Suppressor macrophage treated with lipopolysaccharide for 4 hours (primary cell): ENCODE data around the gene KRTAP10-2.

Experiments
- DNase-seq: peaks from one replicate; pipeline ENCODE4 v3.0.0-alpha.2; 2020

The KRTAP10-2 gene

DNA sequence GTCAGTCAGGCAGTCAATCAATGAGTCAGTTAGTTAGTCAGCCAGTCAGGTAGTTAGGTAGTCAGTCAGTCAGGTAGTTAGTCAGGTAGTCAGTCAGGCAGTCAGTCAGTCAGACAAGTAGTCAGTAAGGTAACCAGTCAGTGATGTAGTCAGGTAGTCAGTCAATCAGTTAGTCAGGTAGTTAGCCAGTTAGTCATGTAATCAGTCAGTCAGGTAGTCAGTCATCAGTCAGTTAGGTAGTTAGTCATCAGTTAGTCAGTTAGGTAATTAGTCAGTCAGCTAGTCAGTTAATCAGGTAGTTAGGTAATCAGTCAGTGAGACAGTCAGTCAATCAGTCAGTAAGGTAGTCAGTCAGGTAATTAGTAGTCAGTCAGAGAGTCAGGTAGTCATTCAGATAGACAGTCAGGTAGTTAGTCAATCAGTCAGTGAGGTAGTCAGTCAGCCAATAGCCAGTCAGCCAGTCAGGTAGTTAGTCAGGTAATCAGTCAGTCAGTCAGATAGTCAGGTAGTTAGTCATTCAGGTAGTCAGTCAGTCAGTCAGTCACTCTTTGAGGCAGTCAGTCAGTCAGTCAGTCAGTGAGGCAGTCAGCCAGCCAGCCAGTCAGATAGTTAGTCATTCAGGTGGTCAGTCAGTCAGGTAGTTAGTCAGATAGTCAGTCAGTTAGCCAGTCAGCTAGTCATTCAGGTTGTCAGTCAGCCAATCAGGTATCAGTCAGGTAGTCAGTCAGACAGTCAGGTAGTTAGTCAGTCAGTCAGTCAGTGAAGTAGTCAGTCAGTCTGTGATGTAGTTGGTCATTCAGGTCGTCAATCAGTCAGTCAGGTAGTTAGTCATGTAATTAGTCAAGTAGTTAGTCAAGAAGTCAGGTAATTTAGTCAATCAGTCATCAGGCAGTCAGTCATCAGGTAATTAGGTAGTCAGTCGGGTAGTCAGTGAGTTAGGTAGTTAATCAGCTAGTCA, 26.6 kb downstream of the KRTAP10-2 start:
- no peak for DNase-seq

DNA sequence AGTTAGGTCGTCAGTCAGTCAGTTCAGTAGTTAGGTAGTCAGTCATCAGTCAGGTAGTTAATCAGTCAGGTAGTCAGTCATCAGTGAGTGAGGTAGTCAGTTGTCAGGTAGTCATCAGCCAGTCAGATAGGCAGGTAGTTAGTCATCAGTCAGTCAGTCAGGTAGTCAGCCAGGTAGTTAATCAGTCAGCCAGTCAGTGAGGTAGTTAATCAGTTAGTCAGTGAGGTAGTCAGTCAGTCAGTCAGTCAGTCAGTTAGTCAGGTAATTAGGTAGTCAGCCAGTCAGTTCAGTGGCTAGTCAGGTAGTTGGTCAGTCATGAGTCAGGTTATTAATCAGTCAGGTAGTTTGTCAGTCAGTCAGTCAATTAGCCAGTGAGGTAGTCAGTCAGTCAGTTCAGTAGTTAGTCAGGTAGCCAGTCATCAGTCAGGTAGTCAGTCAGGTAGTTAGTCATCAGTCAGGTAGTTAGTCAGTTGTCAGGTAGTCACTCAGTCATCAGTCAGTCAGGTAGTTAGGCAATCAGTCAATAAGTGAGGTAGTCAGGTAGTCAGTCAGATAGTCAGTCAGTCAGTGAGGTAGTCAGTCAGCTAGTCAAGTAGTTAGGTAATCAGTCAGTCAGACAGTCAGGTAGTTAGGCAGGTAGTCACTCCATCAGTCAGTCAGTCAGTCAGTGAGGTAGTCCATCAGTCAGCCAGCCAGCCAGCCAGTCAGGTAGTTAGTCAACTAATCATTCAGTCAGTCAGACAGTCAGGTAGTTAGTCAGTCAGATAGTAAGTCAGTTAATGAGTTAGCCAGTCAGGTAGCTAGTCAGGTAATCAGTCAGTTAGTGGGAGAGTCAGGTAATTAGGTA, 27.5 kb downstream of the KRTAP10-2 start:
- no peak for DNase-seq

DNA sequence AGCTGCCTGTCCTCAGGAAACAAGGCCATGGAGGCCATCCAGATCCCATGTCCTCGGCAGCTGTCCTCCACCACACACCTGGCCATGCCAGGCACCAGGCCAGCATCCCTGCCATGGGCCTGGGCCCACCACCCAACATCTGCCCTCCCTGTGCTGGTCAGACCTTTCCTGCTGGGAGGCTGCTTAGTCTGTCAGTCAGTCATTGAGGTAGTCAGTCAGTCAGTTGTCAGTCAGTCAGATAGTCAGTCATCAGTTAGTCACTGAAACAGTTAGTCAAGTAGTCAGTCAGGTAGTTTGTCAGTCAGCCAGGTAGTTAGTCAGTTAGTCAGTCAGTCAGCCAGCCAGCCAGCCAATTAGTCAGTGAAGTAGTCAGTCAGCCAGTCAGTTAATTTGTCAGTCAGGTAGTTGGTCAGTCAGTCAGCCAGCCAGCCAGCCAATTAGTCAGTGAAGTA, 28.5 kb downstream of the KRTAP10-2 start:
- no peak for DNase-seq

DNA sequence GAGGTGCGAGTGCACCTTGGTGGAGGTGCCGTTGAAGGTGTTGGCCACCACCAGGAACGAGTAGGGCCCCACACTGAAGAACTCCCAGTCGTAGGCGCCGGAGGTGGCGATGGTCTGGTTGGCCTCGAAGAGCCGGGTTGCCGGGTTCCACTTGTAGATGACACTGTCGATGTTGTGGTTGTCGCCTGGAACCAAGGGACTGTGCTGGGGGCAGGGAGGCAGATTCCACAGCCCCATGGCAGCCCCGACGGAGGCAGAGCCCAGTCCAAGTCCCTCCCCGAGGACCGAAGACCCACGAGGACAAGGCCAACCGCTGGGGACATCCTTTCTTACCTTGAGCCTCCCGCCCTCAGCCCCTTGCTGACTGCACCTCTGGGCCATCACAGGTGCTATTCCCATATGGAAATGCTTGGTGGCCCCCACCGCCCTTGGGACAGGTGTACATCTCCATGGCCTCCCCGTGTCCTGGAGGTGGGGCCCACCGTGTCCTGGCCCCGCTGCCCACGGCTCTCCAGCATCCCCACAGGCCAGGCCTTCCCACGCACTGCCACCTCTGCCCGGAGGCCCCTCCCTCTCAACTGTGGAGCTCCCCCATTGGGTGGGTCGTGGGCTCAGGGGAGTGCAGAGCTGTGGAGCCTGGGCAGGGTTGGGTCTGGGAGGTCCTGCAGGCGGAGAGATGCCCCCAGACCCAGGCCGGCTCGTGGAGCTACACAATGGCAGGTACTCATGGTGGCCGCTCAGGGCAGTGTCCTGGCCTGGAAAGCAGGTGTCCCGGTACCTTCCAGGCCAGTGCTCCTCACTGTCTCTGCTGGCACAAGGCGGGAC, 29.2 kb downstream of the KRTAP10-2 start:
- no peak for DNase-seq

DNA sequence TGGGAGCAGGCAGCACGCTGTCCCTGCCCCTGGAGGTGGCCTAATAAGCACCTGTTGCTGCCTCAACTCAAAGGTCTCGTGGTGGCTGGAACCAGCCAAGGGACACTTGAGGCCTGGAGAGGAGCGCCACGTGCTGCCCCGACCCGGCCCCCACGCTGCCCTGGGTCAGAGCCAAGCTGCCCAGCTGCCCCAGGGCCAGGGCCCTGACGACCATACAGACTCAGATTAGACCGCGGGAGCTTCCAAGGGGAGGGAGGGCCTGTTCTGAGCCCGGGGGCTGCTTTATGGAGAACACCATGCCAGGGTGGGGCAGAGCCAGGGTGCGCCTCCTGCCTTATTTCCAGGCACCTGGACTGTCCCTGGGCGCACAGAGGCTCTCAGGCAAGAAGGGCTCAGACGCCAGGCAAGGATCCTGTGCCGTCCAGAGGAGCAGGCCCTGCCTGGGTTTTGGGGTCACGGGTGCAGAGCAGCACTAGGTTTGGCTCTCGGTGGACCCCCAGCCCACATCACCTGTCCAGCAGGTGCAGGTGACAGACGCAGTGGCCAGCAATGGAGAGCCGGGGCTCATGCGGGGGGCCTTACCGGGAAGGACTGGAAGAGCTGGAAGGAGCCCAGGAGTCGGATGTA, 29.9 kb downstream of the KRTAP10-2 start:
- DNase-seq, result no peak

DNA sequence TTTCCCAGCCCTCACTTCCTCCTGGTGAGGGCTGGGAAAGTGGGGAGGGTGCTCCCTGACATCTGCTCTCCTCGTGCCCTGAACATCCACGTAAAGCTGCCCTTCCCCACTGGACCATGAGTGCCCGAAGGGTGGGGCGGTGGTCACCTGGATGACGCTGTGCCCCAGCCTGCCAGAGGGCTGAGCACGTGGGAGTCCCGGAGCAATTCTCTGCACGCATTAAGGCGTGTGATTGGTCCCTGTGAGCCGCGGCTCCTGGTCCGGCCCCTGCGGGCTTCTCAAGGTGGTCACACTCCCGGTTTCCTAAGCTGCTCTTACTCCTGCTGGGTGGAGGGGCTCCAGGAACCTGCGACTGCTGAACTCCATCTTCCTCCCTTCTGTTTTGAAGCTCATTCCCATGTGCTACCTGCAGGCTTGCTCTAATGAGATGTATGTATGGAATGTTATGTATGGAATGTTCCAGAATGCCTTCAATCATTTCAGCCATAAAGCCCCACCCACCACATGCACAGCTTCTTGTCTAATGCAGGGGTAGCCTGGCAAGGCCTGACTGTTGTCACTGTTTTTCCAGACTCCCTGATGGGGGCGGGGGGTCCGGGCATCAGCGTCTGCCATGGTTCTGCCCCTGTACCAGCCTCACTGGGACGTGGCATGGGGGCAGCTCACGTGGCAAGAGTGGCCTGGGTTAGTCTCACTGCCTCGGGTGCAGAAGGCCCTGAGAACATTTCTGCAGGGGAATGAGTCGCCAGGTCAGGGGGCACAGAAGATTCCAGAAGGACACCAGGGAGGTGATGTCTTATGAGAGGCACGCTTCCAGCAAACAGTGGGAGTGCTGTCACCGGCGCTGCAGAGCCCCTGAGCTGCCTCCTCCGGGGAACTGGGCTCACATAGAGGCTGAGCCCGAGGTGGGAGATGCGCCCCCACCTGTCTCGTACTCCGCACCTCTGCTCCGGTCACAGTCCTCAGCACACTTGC, 30.7 kb downstream of the KRTAP10-2 start:
- DNase-seq, result no peak

DNA sequence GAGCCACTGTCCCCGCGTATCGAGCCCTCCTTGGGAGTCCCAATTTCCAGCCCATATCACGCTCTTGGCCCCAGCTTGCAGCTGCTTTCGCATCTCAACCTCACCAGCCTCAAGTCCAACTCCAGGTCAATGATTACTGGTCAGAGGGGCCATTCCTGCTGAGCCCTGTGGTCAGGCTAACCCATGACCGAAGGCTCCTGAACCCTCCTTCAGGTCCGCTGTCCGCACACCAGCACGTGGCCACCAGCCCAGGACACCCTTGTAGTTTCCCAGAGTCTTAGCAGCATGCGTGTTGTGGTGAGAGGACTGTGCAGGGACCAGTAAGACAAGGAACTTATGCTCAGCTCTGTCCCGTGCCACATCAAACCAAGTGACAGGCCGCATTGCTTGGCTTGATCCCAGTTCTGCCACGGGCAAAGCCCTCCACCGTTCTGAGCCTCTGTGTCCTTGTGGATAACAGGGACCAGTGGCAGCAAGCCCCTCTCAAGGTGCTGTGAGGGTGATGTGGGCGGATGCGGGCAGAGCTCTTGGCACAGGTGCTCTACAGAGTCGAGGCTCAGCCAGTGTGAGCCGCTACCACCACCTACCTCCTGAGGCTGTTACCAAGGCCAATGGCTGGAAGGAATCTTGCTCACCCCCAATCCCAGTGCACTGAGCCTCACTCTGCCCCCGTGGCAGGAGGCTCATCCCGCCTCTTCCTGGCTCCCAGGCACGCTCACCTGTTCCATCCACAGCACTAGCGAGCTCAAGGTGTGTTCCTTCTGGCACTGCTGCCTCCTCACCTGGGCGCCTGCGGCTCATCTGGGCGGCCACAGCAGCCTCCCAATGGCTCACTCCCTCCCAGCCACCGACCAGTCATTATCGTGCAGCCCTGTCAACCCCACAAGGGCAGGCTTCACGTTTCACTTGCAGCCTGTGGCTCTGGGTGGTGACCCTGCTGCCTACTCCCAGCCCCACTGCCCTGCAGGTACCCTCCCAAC, 31.7 kb downstream of the KRTAP10-2 start:
- no peak for DNase-seq

DNA sequence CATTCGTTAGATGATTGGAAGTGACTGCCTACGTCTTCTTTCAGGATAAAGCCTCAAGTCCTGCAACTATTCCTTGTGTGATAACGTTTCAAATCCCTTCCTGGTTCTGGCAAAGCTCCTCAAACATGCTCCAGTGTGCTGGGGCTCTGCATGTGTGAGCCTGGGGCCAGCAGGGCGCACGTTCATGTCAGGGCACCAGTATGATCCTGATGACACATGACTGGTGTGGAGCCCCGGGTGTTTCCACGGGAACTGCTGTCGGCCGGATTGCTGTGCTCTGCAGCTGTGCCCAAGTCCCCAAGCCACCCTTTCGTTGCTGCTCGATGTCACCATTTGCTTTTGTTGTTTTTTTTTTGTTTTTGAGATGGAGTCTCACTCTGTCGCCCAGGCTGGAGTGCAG, 32.6 kb downstream of the KRTAP10-2 start:
- DNase-seq, result no peak

DNA sequence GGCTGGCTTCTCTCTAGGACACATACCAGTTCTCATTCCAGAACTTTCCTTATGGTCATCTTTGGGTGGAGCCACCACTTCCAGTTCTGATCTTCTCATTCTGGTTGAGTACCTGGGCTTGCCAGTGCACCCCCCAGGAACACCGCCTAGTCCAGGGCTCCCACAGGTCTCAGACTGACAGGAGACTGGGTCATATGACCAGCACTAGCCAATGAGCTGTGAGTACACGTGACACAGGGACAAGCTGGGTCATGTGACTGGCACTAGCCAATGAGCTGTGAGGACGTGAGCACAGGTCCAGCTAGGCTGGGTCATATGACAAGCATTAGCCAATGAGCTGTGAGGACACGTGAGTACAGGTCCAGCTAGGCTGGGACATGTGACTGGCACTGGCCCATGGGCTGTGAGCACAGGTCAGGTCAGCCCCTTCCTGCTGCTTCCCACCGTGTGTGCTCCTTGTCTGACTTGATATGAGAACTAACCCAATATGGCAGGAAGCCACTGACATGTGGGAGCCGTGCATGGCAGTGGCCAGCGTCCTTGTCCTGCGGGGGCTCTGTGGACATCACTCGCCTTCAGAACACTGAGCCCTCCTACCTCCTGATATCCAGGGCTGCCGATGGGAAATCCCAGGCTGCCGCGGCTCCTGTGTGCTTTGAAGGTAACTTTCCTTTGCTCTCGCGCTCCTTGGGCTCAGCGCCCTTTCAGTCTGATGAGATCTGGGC, 34.0 kb downstream of the KRTAP10-2 start:
- DNase-seq, result no peak

DNA sequence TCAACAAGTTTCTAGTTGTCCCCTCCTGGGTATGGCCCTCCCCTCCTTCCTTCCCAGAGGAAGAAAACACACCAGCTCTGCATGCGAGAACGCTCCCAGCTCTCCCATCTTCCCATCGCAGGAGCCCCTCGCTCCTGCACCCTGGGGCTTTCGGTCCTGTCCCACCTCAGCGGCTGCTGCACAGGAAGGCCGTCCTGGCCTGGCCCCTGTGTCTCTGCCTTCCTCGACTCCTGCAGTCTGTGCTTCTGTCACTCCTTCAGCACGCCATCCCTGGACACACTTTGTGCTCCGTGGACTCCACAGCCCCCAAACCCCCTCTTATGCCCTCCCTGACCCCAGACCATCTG, 34.5 kb downstream of the KRTAP10-2 start:
- DNase-seq, result no peak

DNA sequence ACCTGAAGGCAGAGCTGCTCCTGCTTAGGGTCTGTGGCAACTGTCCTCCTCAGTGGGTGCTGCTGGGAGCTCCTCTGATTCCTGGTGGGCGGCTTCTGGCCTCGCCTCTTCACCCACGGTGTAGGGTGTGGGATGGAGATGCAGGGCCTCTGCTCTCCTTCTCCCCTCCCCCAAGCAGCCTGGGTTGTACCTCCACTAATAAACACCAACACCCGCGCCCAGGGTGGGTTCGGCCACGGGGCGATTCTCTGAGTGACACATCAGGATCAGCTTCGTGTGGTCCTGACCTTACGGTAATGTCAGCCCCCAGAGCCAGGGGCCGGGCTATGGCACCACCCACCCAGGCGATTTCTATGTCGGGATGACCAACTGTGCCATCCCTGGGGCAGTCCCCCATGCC, 35.0 kb downstream of the KRTAP10-2 start:
- DNase-seq, result no peak

DNA sequence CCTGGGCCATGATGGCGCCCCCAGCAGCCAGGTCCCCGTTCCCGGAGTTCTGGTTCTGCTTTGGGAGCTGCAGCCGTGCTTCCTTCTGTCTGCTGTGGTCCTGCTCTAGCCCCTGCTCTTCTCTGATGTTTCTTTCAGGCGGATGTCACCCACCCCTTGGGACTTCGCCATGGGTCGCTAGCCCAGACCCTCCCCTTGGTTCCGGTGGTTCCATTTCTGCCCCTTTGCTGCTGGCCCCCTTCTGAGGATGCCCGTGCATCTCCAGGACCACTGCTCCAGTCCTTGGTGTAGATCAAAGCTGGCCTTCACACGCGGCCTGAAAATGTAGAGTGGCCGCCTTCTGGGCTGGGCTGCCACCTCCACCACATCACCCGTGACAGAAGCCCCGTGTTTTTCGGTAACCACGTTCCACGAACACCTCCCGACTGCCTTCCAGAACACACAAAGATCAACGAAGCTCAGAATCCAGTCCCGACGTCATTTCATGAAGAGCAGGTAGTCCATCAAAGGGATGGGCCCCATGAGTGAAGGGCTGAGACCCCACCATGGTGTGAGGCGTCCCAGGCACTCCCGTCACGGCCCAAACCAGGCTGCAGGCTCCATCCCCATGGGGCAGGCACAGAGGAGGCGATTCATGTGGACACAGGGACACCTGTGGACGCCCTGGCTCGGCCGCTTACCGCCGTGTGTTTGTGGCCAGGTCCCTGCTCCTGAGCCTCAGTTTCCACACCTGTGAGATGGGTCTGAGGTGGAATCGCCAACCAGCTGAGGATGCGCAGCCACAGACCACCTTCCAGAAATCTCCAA, 35.7 kb downstream of the KRTAP10-2 start:
- DNase-seq, result no peak

DNA sequence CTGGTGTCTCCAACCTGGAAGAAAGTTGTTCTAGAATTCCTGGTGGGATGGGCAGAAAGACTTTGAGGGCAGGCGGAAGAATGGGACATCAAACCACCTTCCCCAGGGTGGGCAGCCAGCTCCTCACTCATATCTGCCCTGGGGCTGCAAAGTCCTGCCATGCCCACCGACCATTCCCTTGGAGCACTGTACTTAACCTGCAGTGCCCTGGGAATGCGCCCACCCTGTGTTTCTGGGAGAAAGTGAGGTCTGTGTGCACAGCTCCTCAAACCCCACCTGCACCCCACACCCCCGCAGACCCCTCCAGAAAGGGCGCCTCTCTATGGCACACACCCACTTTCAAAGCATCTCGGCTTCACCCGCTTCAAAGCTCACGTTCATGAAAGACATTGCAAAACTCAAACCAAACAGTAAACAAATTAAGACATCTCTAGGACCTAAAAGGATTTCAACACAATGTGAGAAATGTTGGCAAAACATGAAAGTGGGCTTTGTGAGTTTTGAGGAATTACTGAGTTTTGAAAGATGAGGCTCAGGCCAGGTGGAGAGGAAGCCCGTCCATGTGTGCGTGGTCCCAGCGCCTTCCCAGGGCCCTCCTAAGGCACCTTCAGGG, 36.5 kb downstream of the KRTAP10-2 start:
- no peak for DNase-seq

DNA sequence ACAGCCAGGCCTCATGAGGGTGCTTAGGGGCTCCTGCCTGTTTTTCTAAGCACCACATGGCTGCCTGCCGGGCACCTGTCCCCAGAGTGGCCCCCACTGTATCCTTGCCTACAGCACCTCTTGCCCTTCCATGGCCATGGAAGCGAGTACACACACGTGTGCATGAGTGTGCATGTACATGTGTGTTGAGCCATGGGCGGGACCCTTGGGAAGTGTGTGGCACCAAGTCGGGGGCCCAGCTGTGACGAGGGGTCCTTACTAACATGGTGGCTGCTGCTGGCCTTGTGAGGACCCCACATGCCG, 37.1 kb downstream of the KRTAP10-2 start:
- DNase-seq, result no peak

DNA sequence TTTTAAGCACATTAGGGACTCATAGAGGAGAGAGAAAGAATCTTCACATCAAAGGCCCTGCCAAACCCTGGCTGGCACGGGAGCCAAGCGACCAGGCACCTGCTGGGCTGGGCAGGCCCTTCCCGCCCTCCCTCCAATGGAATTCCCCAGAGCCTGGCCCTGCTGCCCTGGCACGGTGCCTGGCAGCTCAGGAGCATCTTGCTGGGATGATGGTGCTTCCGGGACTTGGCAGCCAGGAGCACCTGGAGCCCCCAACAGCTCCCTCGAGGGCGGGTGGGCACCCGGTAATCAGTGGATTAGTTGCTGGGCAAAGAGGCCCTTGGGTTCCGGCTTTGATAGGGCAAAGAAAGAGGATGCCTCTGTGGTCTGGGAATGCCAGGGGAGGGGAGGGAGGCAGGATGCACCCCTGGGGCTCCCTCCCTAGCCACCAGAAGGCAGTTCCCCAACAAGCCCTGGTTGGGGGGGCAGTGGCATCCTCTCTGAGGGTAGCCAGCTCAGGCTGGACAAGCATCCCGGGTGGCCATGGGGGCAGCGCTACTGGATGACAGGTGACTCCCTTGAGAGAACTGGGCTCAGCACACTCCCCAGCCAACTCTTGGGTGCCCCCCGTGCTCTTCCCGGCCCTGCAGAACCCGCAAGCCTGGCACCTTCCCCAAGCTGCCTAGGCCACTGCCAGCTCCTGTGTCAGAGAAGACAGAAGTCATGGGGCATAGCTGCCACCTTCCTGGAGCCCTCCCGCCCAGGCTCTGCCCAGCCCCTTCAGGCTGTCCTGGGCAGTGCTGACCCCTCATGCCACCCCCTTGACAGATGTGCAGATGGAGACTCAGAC, 37.7 kb downstream of the KRTAP10-2 start:
- no peak for DNase-seq

DNA sequence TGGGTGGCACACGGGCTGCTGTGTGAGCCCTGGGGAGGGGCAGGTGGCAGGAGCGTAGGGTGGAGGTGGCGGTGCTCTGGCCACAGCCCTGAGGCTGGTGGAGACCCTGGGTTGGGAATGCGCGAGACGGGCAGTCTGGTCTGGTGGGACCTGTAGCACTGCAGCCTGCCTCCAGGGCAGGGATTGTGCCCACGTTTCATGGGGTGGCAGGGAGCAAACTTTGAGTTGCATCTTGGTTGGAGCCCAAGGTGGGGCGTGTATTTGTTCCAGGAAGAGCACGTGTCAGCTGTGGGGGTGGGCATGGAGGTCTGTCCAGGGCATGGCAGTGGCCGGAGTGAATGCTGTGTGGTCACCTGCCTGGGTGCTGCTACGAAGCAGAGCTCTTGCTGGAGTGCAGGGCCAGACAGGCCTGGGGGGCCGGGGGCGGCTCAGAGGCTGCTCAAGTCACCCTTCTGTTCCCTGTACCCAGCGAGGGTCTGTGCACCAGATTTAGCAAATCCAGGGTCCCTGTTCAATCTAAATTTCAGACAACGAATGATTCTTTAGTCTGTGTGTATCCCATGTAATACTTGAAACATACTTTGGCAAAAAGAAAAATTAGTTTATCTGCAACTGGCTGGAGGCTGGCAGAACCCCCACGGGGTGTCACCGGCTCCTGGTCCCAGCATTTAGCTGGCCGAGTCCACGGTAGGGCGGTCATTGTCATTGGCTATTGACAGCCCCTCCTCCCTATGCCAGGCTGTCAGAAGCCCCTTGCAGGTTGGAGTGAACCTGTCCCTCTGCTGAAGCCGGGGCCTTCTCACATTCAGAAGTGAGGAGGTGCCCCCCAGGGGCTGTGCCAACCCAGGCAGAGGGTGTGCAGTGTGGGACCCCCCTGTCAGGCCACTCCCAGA, 38.6 kb downstream of the KRTAP10-2 start:
- DNase-seq, result no peak
